Ectodermal cell (in vitro differentiated cells): ENCODE results near the gene CPED1.

ENCODE experiments used
- H3K27ac ChIP-seq: 2 replicates; pipeline ENCODE4 v1.7.0; 2013; ENCODE audit warnings: mild to moderate bottlenecking, low read depth, low read length; ENCODE audit not compliant: insufficient read depth, poor library complexity, severe bottlenecking
- H3K27me3 ChIP-seq: 2 replicates; pipeline ENCODE4 v1.7.0; 2013; ENCODE audit warnings: mild to moderate bottlenecking, low read length; ENCODE audit not compliant: insufficient read depth, control insufficient read depth, poor library complexity, severe bottlenecking
- H3K36me3 ChIP-seq: one replicate; pipeline ENCODE4 v1.7.0; 2013; ENCODE audit warnings: low read length; ENCODE audit not compliant: control insufficient read depth, insufficient read depth
- H3K4me1 ChIP-seq: one replicate; pipeline ENCODE4 v1.7.0; 2013; ENCODE audit warnings: low read length; ENCODE audit not compliant: control insufficient read depth, insufficient read depth
- H3K4me3 ChIP-seq: 2 replicates; pipeline ENCODE4 v1.7.0; 2013; ENCODE audit warnings: low read depth, low read length, control low read depth; ENCODE audit not compliant: insufficient read depth
- H3K9me3 ChIP-seq: 2 replicates; pipeline ENCODE4 v1.7.0; 2013; ENCODE audit warnings: mild to moderate bottlenecking, low read length, moderate library complexity; ENCODE audit not compliant: control insufficient read depth
- WGBS, 2 experiments: methylation state at CpG; one replicate each; pipeline ENCODE4 v1.1.7; 2013; ENCODE audit warnings: missing lambda C conversion rate in 2 of 2; 5-methylcytosine and 5-hydroxymethylcytosine counted together

CPED1 gene

GRCh38 chr7:121083790-121084251 is 95.3 kb downstream of the CPED1 start:
- Histone ChIP-seq H3K9me3 (no peaks in the 10 kb centered on the region), H3K36me3 (no peaks in the 10 kb centered on the region), H3K4me3 (no peak overlapping the region), H3K4me1 (no peaks in the 10 kb centered on the region), H3K27me3 (no peaks in the 10 kb centered on the region), H3K27ac (no peak overlapping the region)
- 86 to 100% methylated on average over 1 of the region's 1 CpG for WGBS, 2 experiments

GRCh38 chr7:121084256-121084655 is 95.7 kb downstream of the CPED1 start:
- Histone ChIP-seq H3K4me3 (no peak overlapping the region), H3K4me1 (no peaks in the 10 kb centered on the region)

GRCh38 chr7:121084748-121085336 is 96.3 kb downstream of the CPED1 start:
- no peaks in the 10 kb centered on the region for H3K9me3 ChIP-seq
- H3K27me3 ChIP-seq: no peaks in the 10 kb centered on the region
- no peak overlapping the region for H3K27ac ChIP-seq
- 90 to 92% methylated on average over 4 to 5 of the region's 5 CpGs for WGBS, 2 experiments
- H3K4me1 ChIP-seq: no peaks in the 10 kb centered on the region
- no peak overlapping the region for H3K4me3 ChIP-seq
- no peaks in the 10 kb centered on the region for H3K36me3 ChIP-seq

More at GRCh38 chr7:121084256-121084655, 95.7 kb downstream of the CPED1 start:
- Histone ChIP-seq H3K9me3 (no peaks in the 10 kb centered on the region), H3K36me3 (no peaks in the 10 kb centered on the region), H3K27ac (no peak overlapping the region), H3K27me3 (no peaks in the 10 kb centered on the region)
- WGBS, 2 experiments: no CpG with 5 or more reads among the region's 2 CpGs

GRCh38 chr7:121085922-121086321 is 97.4 kb downstream of the CPED1 start:
- WGBS, 2 experiments: 93% methylated on average over 2 to 3 of the region's 3 CpGs
- Histone ChIP-seq H3K27ac (no peak overlapping the region), H3K4me3 (no peak overlapping the region)

GRCh38 chr7:121088870-121089269 is 100.4 kb downstream of the CPED1 start:
- H3K27me3 ChIP-seq: no peaks in the 10 kb centered on the region
- no peaks in the 10 kb centered on the region for H3K4me1 ChIP-seq
- H3K27ac ChIP-seq: no peak overlapping the region
- H3K9me3 ChIP-seq: no peaks in the 10 kb centered on the region
- H3K4me3 ChIP-seq: no peak overlapping the region
- no peaks in the 10 kb centered on the region for H3K36me3 ChIP-seq

More at GRCh38 chr7:121085922-121086321, 97.4 kb downstream of the CPED1 start:
- H3K36me3 ChIP-seq: no peaks in the 10 kb centered on the region
- H3K9me3 ChIP-seq: no peaks in the 10 kb centered on the region
- H3K27me3 ChIP-seq: no peaks in the 10 kb centered on the region
- no peaks in the 10 kb centered on the region for H3K4me1 ChIP-seq

GRCh38 chr7:121094829-121095228 is 106.3 kb downstream of the CPED1 start:
- H3K4me3 ChIP-seq: no peak overlapping the region
- no peak overlapping the region for H3K27ac ChIP-seq
- H3K9me3 ChIP-seq: no peaks in the 10 kb centered on the region
- WGBS, 2 experiments: 50 to 61% methylated on average over 1 to 2 of the region's 2 CpGs
- H3K36me3 ChIP-seq: no peaks in the 10 kb centered on the region
- H3K4me1 ChIP-seq: no peaks in the 10 kb centered on the region
- no peaks in the 10 kb centered on the region for H3K27me3 ChIP-seq

- H3K36me3 ChIP-seq: no peaks in the 10 kb centered on the region
- no peak overlapping the region for H3K4me3 ChIP-seq
- H3K9me3 ChIP-seq: no peaks in the 10 kb centered on the region
- H3K27me3 ChIP-seq: no peaks in the 10 kb centered on the region
- WGBS, 2 experiments: 82% methylated on average over 4 of the region's 4 CpGs
- no peaks in the 10 kb centered on the region for H3K4me1 ChIP-seq
- H3K27ac ChIP-seq: no peak overlapping the region
Measured at GRCh38 chr7:121097577-121097976, 109.1 kb downstream of the CPED1 start.

GRCh38 chr7:121099572-121099971 is 111.1 kb downstream of the CPED1 start:
- 86 to 89% methylated on average over 8 of the region's 8 CpGs for WGBS, 2 experiments

GRCh38 chr7:121101083-121101482 is 112.6 kb downstream of the CPED1 start:
- Histone ChIP-seq H3K27ac (no peak overlapping the region), H3K36me3 (no peaks in the 10 kb centered on the region), H3K27me3 (no peaks in the 10 kb centered on the region), H3K4me1 (no peaks in the 10 kb centered on the region), H3K4me3 (no peak overlapping the region), H3K9me3 (no peaks in the 10 kb centered on the region)

More at GRCh38 chr7:121099572-121099971, 111.1 kb downstream of the CPED1 start:
- no peaks in the 10 kb centered on the region for H3K9me3 ChIP-seq
- no peaks in the 10 kb centered on the region for H3K36me3 ChIP-seq
- H3K4me3 ChIP-seq: no peak overlapping the region
- H3K27ac ChIP-seq: no peak overlapping the region
- no peaks in the 10 kb centered on the region for H3K27me3 ChIP-seq
- no peaks in the 10 kb centered on the region for H3K4me1 ChIP-seq

GRCh38 chr7:121101621-121102020 is 113.1 kb downstream of the CPED1 start:
- Histone ChIP-seq H3K27ac (no peak overlapping the region), H3K27me3 (no peaks in the 10 kb centered on the region), H3K36me3 (no peaks in the 10 kb centered on the region), H3K4me1 (no peaks in the 10 kb centered on the region), H3K9me3 (no peaks in the 10 kb centered on the region), H3K4me3 (no peak overlapping the region)
- 100% methylated on average over 1 to 2 of the region's 2 CpGs for WGBS, 2 experiments

GRCh38 chr7:121102619-121103018 is 114.1 kb downstream of the CPED1 start:
- no peak overlapping the region for H3K4me3 ChIP-seq
- no peaks in the 10 kb centered on the region for H3K4me1 ChIP-seq
- no peaks in the 10 kb centered on the region for H3K27me3 ChIP-seq
- H3K27ac ChIP-seq: no peak overlapping the region
- no peaks in the 10 kb centered on the region for H3K9me3 ChIP-seq
- 44 to 63% methylated on average over 2 of the region's 2 CpGs for WGBS, 2 experiments
- H3K36me3 ChIP-seq: no peaks in the 10 kb centered on the region
